Liver (tissue), 3 donors: Measurements from ENCODE around the gene HSD17B4.

Experiments
- EGR1 ChIP-seq, 2 donors: IDR thresholded peaks; 2 replicates each; pipeline ENCODE4 v1.6.1; 2016 to 2018; ENCODE audit warnings: antibody characterized with exemption in 2 of 2, low read depth in 2 of 2
- FOXA1 ChIP-seq: IDR thresholded peaks from 2 replicates; pipeline ENCODE4 v1.6.1; 2016; ENCODE audit warnings: antibody characterized with exemption
- FOXA2 ChIP-seq: IDR thresholded peaks from 2 replicates; pipeline ENCODE4 v1.6.1; 2016; ENCODE audit warnings: antibody characterized with exemption
- JUND ChIP-seq, 2 donors: IDR thresholded peaks; 2 replicates each; pipeline ENCODE4 v1.6.1; 2016; ENCODE audit warnings: antibody characterized with exemption in 2 of 2
- RAD21 ChIP-seq, 2 donors: IDR thresholded peaks; 2 replicates each; pipeline ENCODE4 v1.6.1; 2016; ENCODE audit warnings: antibody characterized with exemption in 2 of 2, mild to moderate bottlenecking in 2 of 2
- SP1 ChIP-seq: IDR thresholded peaks from 2 replicates; pipeline ENCODE4 v1.6.1; 2018; ENCODE audit warnings: antibody characterized with exemption, mild to moderate bottlenecking
- TAF1 ChIP-seq: conservative IDR thresholded peaks from 2 replicates; pipeline ENCODE4 v1.6.1; 2016; ENCODE audit warnings: antibody characterized with exemption, mild to moderate bottlenecking
- TF ChIP-seq, protein P1 (sequence below): fragments of 150-350 bp; IDR thresholded peaks from 2 replicates; pipeline ENCODE4 v1.5.1; 2017; ENCODE audit warnings: improper control_type of control experiment, low read depth, low read length; ENCODE audit not compliant: missing input control
- TF ChIP-seq, protein P2 (sequence below): IDR thresholded peaks from 2 replicates; pipeline ENCODE4 v1.6.1; 2016; ENCODE audit warnings: antibody characterized with exemption, mild to moderate bottlenecking
- TF ChIP-seq, protein P3 (sequence below): IDR thresholded peaks from 2 replicates; pipeline ENCODE4 v1.6.1; 2016; ENCODE audit warnings: antibody characterized with exemption
- donor health status: healthy.
- donor health status: healthy.

DNA sequence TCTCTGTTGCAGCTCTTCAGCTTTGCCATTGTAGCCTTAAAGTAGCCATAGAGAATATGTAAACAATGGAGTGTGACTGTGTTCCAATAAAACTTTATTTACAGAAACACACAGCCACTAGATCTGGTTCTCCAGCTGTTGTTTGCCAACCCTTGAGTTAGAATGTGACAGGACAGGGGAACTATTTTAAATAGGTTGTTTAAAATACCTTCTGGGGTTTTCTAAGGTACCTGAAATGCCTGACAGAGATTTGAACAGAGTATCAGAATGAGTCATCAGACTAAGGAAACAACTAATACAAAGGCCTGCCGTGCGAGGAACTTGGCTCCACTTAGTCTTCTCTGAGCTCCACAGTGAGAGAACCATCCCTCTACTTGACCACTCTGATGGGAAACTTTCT lies 85.4 kb downstream of the HSD17B4 start:
- TF ChIP-seq, protein P1, sequence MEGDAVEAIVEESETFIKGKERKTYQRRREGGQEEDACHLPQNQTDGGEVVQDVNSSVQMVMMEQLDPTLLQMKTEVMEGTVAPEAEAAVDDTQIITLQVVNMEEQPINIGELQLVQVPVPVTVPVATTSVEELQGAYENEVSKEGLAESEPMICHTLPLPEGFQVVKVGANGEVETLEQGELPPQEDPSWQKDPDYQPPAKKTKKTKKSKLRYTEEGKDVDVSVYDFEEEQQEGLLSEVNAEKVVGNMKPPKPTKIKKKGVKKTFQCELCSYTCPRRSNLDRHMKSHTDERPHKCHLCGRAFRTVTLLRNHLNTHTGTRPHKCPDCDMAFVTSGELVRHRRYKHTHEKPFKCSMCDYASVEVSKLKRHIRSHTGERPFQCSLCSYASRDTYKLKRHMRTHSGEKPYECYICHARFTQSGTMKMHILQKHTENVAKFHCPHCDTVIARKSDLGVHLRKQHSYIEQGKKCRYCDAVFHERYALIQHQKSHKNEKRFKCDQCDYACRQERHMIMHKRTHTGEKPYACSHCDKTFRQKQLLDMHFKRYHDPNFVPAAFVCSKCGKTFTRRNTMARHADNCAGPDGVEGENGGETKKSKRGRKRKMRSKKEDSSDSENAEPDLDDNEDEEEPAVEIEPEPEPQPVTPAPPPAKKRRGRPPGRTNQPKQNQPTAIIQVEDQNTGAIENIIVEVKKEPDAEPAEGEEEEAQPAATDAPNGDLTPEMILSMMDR = no peak
- TF ChIP-seq FOXA1 (no peak), JUND (IDR thresholded peaks at IDR 0.05) (no peak), EGR1 (IDR thresholded peaks at IDR 0.05; ENCODE audit: low read depth in 2 of 2) (no peak), FOXA2 (no peak), TAF1 (no peak), RAD21 (IDR thresholded peaks at IDR 0.05) (no peak), SP1 (no peak)
- TF ChIP-seq, protein P2, sequence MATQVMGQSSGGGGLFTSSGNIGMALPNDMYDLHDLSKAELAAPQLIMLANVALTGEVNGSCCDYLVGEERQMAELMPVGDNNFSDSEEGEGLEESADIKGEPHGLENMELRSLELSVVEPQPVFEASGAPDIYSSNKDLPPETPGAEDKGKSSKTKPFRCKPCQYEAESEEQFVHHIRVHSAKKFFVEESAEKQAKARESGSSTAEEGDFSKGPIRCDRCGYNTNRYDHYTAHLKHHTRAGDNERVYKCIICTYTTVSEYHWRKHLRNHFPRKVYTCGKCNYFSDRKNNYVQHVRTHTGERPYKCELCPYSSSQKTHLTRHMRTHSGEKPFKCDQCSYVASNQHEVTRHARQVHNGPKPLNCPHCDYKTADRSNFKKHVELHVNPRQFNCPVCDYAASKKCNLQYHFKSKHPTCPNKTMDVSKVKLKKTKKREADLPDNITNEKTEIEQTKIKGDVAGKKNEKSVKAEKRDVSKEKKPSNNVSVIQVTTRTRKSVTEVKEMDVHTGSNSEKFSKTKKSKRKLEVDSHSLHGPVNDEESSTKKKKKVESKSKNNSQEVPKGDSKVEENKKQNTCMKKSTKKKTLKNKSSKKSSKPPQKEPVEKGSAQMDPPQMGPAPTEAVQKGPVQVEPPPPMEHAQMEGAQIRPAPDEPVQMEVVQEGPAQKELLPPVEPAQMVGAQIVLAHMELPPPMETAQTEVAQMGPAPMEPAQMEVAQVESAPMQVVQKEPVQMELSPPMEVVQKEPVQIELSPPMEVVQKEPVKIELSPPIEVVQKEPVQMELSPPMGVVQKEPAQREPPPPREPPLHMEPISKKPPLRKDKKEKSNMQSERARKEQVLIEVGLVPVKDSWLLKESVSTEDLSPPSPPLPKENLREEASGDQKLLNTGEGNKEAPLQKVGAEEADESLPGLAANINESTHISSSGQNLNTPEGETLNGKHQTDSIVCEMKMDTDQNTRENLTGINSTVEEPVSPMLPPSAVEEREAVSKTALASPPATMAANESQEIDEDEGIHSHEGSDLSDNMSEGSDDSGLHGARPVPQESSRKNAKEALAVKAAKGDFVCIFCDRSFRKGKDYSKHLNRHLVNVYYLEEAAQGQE = no peak
- TF ChIP-seq, protein P3, sequence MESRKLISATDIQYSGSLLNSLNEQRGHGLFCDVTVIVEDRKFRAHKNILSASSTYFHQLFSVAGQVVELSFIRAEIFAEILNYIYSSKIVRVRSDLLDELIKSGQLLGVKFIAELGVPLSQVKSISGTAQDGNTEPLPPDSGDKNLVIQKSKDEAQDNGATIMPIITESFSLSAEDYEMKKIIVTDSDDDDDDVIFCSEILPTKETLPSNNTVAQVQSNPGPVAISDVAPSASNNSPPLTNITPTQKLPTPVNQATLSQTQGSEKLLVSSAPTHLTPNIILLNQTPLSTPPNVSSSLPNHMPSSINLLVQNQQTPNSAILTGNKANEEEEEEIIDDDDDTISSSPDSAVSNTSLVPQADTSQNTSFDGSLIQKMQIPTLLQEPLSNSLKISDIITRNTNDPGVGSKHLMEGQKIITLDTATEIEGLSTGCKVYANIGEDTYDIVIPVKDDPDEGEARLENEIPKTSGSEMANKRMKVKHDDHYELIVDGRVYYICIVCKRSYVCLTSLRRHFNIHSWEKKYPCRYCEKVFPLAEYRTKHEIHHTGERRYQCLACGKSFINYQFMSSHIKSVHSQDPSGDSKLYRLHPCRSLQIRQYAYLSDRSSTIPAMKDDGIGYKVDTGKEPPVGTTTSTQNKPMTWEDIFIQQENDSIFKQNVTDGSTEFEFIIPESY = no peak
